Adrenal gland (tissue), 12 donors: Measurements from ENCODE around the gene SLC10A3. TPM values are rescaled to one million over a fixed set of nuclear protein-coding genes. Genes with fewer than 3 reads are reported as not detected.

Source experiments
- DNase-seq, 7 donors: peaks; one replicate each; pipeline ENCODE4 v3.0.0-alpha.2; 2019 to 2020
- H3K27ac ChIP-seq, 5 donors: fragments of 200-600 bp; sonication (generic) in 4 of 5; 1 replicate in 3 of 5; 2 replicates in 2 of 5; pipeline versions ENCODE4 v1.5.1 to v1.8.0; 2016 to 2020; ENCODE audit warnings: mild to moderate bottlenecking in 1 of 5
- H3K27me3 ChIP-seq: fragments of 200-600 bp; 2 replicates; pipeline ENCODE4 v1.8.0; 2021
- H3K36me3 ChIP-seq, 2 donors: fragments of 200-600 bp; replicated peaks in 1 of 2; 1 replicate in 1 of 2; 2 replicates in 1 of 2; pipeline versions ENCODE4 v1.5.1 to v1.8.0; 2018 to 2022
- H3K4me1 ChIP-seq, 2 donors: fragments of 200-600 bp; replicated peaks in 1 of 2; 1 replicate in 1 of 2; 2 replicates in 1 of 2; pipeline versions ENCODE4 v1.5.1 to v1.8.0; 2018 to 2021
- H3K4me3 ChIP-seq, 4 donors: fragments of 200-600 bp; sonication (generic) in 3 of 4; one replicate each; pipeline ENCODE4 v1.5.1; 2016 to 2018
- H3K9me3 ChIP-seq, 3 donors: fragments of 200-600 bp; sonication (generic) in 1 of 3; replicated peaks in 1 of 3; 1 replicate in 2 of 3; 2 replicates in 1 of 3; pipeline versions ENCODE4 v1.5.1 to v1.8.0; 2016 to 2021
- POLR2A ChIP-seq, 2 donors: fragments of 450-650 bp; IDR thresholded peaks; one replicate each; pipeline ENCODE4 v1.6.1; 2017; ENCODE audit warnings: antibody characterized with exemption in 2 of 2, mild to moderate bottlenecking in 2 of 2, moderate library complexity in 1 of 2
- WGBS, 4 donors: extraction: QIAGEN DNeasy Blood & Tissue Kit in 2 of 4; methylation state at CpG; one replicate each; pipeline versions ENCODE4 v1.1.5 to v1.1.7; 2013 to 2017; 5-methylcytosine and 5-hydroxymethylcytosine counted together
- intact Hi-C, 2 donors: fragments of 100-400 bp; cut with DNase I; formaldehyde crosslinking; loops; one replicate each; pipeline versions ENCODE4 v1.14.1 to v1.15.0; 2022 to 2023
- polyA plus RNA-seq, 3 donors: library from polyadenylated mRNA; stranded (reverse); fragments of 200-250 nt in 2 of 3; fragments of 350-450 nt in 1 of 3; fragmentation: Illumina TruSeq in 1 of 3; extraction: RNeasy Lipid Tissue Mini Kit (QIAGEN cat#74804) in 1 of 3; gene quantifications; one replicate each; pipeline ENCODE4 v1.2.3, GENCODE V29; 2013 to 2014
- total RNA-seq, 9 donors: library from RNA; depleted of rRNA in 4 of 9; stranded (reverse); fragments of >200 nt in 4 of 9; fragments of 120-200 nt in 1 of 9; fragmentation: NEBNext Ultra II Directional in 1 of 9; extraction: Animal tissue kit (Norgen Biotek cat#: 25700) in 1 of 9; gene quantifications; one replicate each; pipeline versions ENCODE4 v1.1.0 to v1.2.4, GENCODE V29; 2013 to 2023
- TF ChIP-seq, protein P1 (sequence below), 6 experiments: fragments of 450-650 bp in 4 of 6; fragments of 200-600 bp in 2 of 6; sonication (generic) in 1 of 6; IDR thresholded peaks; 1 replicate in 5 of 6; 2 replicates in 1 of 6; pipeline versions ENCODE4 v1.5.1 to v1.8.0; 2016 to 2021; ENCODE audit warnings: antibody characterized with exemption in 6 of 6, mild to moderate bottlenecking in 2 of 6, moderate library complexity in 1 of 6
- donor health status: healthy with polysubstance abuse.
- donor health status: Bipolar disorder and iron deficiency.
- donor health status: DM: yes; HTN: yes; CAD: no.
- donor health status: DM: no; HTN: no; CAD: no.
- donor health status: DM: no; HTN: no; CAD: no.
- donor health status: DM: yes; HTN: yes; CAD: no.

SLC10A3 gene
- total and polyA plus RNA-seq, 12 donors = 8.7 to 33.4 (median 27.8) TPM

DNA sequence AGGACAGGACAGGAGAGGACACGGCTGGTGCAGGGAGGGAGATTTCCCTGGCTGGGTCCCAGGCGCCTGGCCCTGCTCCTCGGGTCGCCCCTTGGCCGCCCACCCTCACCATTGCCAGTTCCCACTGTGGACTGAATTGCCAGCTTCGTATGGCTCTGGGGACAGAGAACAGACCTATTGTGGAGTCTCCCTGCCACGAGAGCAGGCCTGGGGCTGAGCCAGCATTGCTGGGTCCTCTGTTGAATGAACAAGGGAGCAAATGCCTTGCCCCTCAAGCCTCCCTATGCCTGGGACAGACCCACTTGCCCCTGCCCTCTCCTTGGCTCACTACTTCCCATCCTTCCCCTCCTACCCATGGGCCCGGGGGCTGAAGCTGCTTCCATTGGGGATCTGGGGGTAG lies 28.0 kb downstream of the SLC10A3 start:
- no peak overlapping the region for H3K27ac ChIP-seq
- H3K9me3 ChIP-seq = no peaks in the 10 kb centered on the region
- WGBS, 4 donors = 75 to 88% (median 86%) methylated on average over 2 to 8 of the region's 8 CpGs
- no peak for TF ChIP-seq POLR2A (IDR thresholded peaks at IDR 0.05)
- TF ChIP-seq, protein P1, sequence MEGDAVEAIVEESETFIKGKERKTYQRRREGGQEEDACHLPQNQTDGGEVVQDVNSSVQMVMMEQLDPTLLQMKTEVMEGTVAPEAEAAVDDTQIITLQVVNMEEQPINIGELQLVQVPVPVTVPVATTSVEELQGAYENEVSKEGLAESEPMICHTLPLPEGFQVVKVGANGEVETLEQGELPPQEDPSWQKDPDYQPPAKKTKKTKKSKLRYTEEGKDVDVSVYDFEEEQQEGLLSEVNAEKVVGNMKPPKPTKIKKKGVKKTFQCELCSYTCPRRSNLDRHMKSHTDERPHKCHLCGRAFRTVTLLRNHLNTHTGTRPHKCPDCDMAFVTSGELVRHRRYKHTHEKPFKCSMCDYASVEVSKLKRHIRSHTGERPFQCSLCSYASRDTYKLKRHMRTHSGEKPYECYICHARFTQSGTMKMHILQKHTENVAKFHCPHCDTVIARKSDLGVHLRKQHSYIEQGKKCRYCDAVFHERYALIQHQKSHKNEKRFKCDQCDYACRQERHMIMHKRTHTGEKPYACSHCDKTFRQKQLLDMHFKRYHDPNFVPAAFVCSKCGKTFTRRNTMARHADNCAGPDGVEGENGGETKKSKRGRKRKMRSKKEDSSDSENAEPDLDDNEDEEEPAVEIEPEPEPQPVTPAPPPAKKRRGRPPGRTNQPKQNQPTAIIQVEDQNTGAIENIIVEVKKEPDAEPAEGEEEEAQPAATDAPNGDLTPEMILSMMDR (IDR thresholded peaks at IDR 0.05) = no peak
- H3K27me3 ChIP-seq = no peaks in the 10 kb centered on the region
- no peak overlapping the region for H3K4me3 ChIP-seq
- H3K36me3 ChIP-seq = peaks cover 0 to 33% of the 10 kb centered on the region in 2 donors
- no peak for DNase-seq
- intact Hi-C loops = no loop called here
- no peaks in the 10 kb centered on the region for H3K4me1 ChIP-seq

DNA sequence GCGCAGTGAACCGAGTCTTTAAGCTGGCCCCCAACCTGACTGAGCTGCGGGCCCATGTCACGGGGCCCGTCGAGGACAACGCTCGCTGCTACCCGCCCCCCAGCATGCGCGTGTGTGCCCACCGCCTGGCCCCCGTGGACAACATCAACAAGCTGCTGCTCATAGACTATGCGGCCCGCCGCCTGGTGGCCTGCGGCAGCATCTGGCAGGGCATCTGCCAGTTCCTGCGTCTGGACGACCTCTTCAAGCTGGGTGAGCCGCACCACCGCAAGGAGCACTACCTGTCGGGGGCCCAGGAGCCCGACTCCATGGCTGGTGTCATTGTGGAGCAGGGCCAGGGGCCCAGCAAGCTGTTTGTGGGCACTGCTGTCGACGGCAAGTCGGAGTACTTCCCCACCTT lies 30.1 kb downstream of the SLC10A3 start:
- intact Hi-C loops = no loop called here
- WGBS, 4 donors = 82 to 100% (median 87%) methylated on average over 1 to 26 of the region's 26 CpGs
- no peaks in the 10 kb centered on the region for H3K4me1 ChIP-seq

GRCh38 chrX:154459832-154460231 lies 30.6 kb downstream of the SLC10A3 start:
- H3K4me3 ChIP-seq = no peak overlapping the region
- TF ChIP-seq, protein P1 (IDR thresholded peaks at IDR 0.05) = no peak
- TF ChIP-seq POLR2A (IDR thresholded peaks at IDR 0.05) = no peak
- 61 to 82% (median 73%) methylated on average over 7 to 14 of the region's 14 CpGs for WGBS, 4 donors

More for the DNA sequence above, 30.1 kb downstream of the SLC10A3 start:
- peak in 1 of 7 donors; percentile 57 for DNase-seq
- TF ChIP-seq, protein P1 (IDR thresholded peaks at IDR 0.05) = no peak
- TF ChIP-seq POLR2A (IDR thresholded peaks at IDR 0.05) = no peak
- Histone ChIP-seq H3K36me3 (peaks cover 0 to 14% of the 10 kb centered on the region in 2 donors), H3K9me3 (no peaks in the 10 kb centered on the region), H3K4me3 (no peak overlapping the region), H3K27me3 (no peaks in the 10 kb centered on the region), H3K27ac (no peak overlapping the region)

GRCh38 chrX:154458954-154459778 lies 31.3 kb downstream of the SLC10A3 start:
- DNase-seq = peak in 6 of 7 donors; percentile 55 to 76 (median 66)
- H3K4me3 ChIP-seq = peak overlapping the region in 2 of 4 donors; percentile 34 to 66
- WGBS, 4 donors = 10 to 66% (median 45%) methylated on average over 5 to 15 of the region's 15 CpGs
- H3K9me3 ChIP-seq = no peaks in the 10 kb centered on the region
- TF ChIP-seq POLR2A (IDR thresholded peaks at IDR 0.05) = no peak
- TF ChIP-seq, protein P1 (IDR thresholded peaks at IDR 0.05) = no peak
- H3K27ac ChIP-seq = peak overlapping the region in 2 of 5 donors; percentile 16 to 66
- H3K27me3 ChIP-seq = no peaks in the 10 kb centered on the region
- peaks cover 0 to 2% of the 10 kb centered on the region in 2 donors for H3K36me3 ChIP-seq
- H3K4me1 ChIP-seq = no peaks in the 10 kb centered on the region
- intact Hi-C loops = no loop called here

More at GRCh38 chrX:154459832-154460231, 30.6 kb downstream of the SLC10A3 start:
- intact Hi-C loops = no loop called here
- DNase-seq = no peak
- H3K9me3 ChIP-seq = no peaks in the 10 kb centered on the region
- peaks cover 0 to 9% of the 10 kb centered on the region in 2 donors for H3K36me3 ChIP-seq
- no peaks in the 10 kb centered on the region for H3K27me3 ChIP-seq
- no peaks in the 10 kb centered on the region for H3K4me1 ChIP-seq
- H3K27ac ChIP-seq = peak overlapping the region in 1 of 5 donors; percentile 20
